ENCODE measurements around the gene PRRG1.

GRCh38 chrX:37331546-37331945 is 17.6 kb upstream of the PRRG1 start:
- TF ChIP-seq CTCF (IDR thresholded peaks at IDR 0.05) (no peak), POLR2AphosphoS5 (IDR thresholded peaks at IDR 0.05) (no peak), POLR2A (IDR thresholded peaks at IDR 0.05) (no peak)

Data from prostate gland (tissue), 2 donors.